GM12878 (cell line): ENCODE results near the gene TRIM7. TPM values are rescaled to one million over a fixed set of nuclear protein-coding genes. Genes with fewer than 3 reads are reported as not detected.
"Not testable (repeated sequence)": the region's sequence is repeated elsewhere in the genome, so short reads cannot be mapped to it uniquely, and the experiment has no call there.

Experiments
- ATAC-seq: fragments of 200-7000 bp; cut with Tn5 transposase; 3 replicates; pipeline ENCODE4 v1.9.1; 2020; ENCODE audit warnings: mild to moderate bottlenecking, moderate library complexity
- BruUV-seq: library from RNA; stranded (reverse); fragments of 400-500 nt; replicated peaks from 2 replicates; lab custom pipeline; 2021; lab: Mats Ljungman, UMichigan
- CTCF ChIA-PET: fragments of 300-600 bp; sonication (Branson Sonifier 250); formaldehyde crosslinking; extraction: SDS; loops from one replicate; lab custom pipeline; 2021; ENCODE audit warnings: inconsistent platforms; lab: Yijun Ruan, JAX
- POLR2A ChIA-PET: fragments of 350-600 bp; formaldehyde crosslinking; extraction: SDS; loops from one replicate; lab custom pipeline; 2021; ENCODE audit warnings: inconsistent platforms; lab: Charles Lee
- RAD21 ChIA-PET: fragments of 300-600 bp; sonication (Branson Sonifier 250); formaldehyde crosslinking; loops from one replicate; lab custom pipeline; 2023; ENCODE audit warnings: antibody characterized with exemption; ENCODE audit not compliant: unreplicated experiment; lab: Charles Lee
- SMC1A ChIA-PET: fragments of 300-600 bp; sonication (Branson Sonifier 250); formaldehyde crosslinking; loops from one replicate; lab custom pipeline; 2023; ENCODE audit not compliant: unreplicated experiment, uncharacterized antibody; lab: Charles Lee
- DNase-seq: peaks from one replicate; pipeline ENCODE4 v3.0.0-alpha.2; 2011; ENCODE audit warnings: low read depth, low spot score
- FAIRE-seq: peaks from 3 replicates; lab custom pipeline; 2011; peaks lifted over from hg19 to GRCh38; lab: Jason Lieb, UNC
- H2AFZ ChIP-seq: 2 replicates; pipeline ENCODE4 v1.6.0; 2011; ENCODE audit warnings: low read depth, low read length, control low read depth; ENCODE audit not compliant: control insufficient read depth
- H3K27ac ChIP-seq: 2 replicates; pipeline ENCODE4 v1.5.1; 2011; ENCODE audit warnings: control low read depth; ENCODE audit not compliant: control insufficient read depth, insufficient read depth
- H3K27me3 ChIP-seq, 2 experiments: replicated peaks in 1 of 2; 2 replicates each; pipeline versions ENCODE4 v1.6.0 to v1.6.1; 2011; ENCODE audit warnings: low read length in 1 of 2; ENCODE audit not compliant: control insufficient read depth in 2 of 2, insufficient read depth in 2 of 2
- H3K36me3 ChIP-seq, 2 experiments: 2 replicates each; pipeline ENCODE4 v1.5.1; 2011; ENCODE audit warnings: low read length in 1 of 2; ENCODE audit not compliant: control insufficient read depth in 2 of 2, insufficient read depth in 2 of 2
- H3K4me1 ChIP-seq: 2 replicates; pipeline ENCODE4 v1.6.1; 2011; ENCODE audit warnings: mild to moderate bottlenecking, low read length, moderate library complexity, mixed read lengths; ENCODE audit not compliant: control insufficient read depth, insufficient read depth
- H3K4me2 ChIP-seq: 2 replicates; pipeline ENCODE4 v1.6.0; 2011; ENCODE audit warnings: control low read depth; ENCODE audit not compliant: control insufficient read depth, insufficient read depth
- H3K4me3 ChIP-seq: fragments of 200-600 bp; sonication (generic); 2 replicates; pipeline ENCODE4 v1.5.1; 2016
- H3K79me2 ChIP-seq: 2 replicates; pipeline ENCODE4 v1.6.0; 2011; ENCODE audit warnings: low read length; ENCODE audit not compliant: control insufficient read depth, insufficient read depth
- H3K9ac ChIP-seq: 2 replicates; pipeline ENCODE4 v1.8.0; 2011; ENCODE audit warnings: low read length, control low read depth, mixed read lengths; ENCODE audit not compliant: control insufficient read depth, insufficient read depth
- H3K9me3 ChIP-seq: replicated peaks from 3 replicates; pipeline ENCODE4 v1.5.1; 2011; ENCODE audit warnings: mild to moderate bottlenecking, low read length; ENCODE audit not compliant: control insufficient read depth, insufficient read depth
- H4K20me1 ChIP-seq: 2 replicates; pipeline ENCODE4 v1.6.0; 2011; ENCODE audit not compliant: control insufficient read depth, insufficient read depth
- EGR1 ChIP-seq, 2 experiments: IDR thresholded peaks; 1 replicate in 1 of 2; 2 replicates in 1 of 2; pipeline ENCODE4 v1.6.1; 2011 to 2012; ENCODE audit warnings: low read depth in 2 of 2, low read length in 2 of 2, borderline replicate concordance in 1 of 2, mild to moderate bottlenecking in 1 of 2, moderate library complexity in 1 of 2
- HDGF ChIP-seq: fragments of 450-650 bp; IDR thresholded peaks from 2 replicates; pipeline ENCODE4 v1.6.1; 2016; ENCODE audit warnings: antibody characterized with exemption
- MYB ChIP-seq: fragments of 150-350 bp; IDR thresholded peaks from 2 replicates; pipeline ENCODE4 v1.6.1; 2014; ENCODE audit warnings: mild to moderate bottlenecking, low read depth, low read length, borderline replicate concordance
- TCF7 ChIP-seq: IDR thresholded peaks from 2 replicates; pipeline ENCODE4 v1.6.1; 2014; ENCODE audit warnings: antibody characterized with exemption, borderline replicate concordance
- WGBS: methylation state at CpG from one replicate; pipeline ENCODE4 v1.1.6; 2016; ENCODE audit warnings: low lambda C conversion rate; ENCODE audit not compliant: insufficient replicate concordance, insufficient coverage; ENCODE audit errors: missing lambda C conversion rate; 5-methylcytosine and 5-hydroxymethylcytosine counted together
- in situ Hi-C: fragments of 300-500 bp; cut with MboI; formaldehyde crosslinking; loops from 9 replicates; pipeline ENCODE4 v1.14.3; 2018; ENCODE audit warnings: mixed read lengths
- intact Hi-C: fragments of 100-400 bp; cut with micrococcal nuclease; formaldehyde crosslinking; loops from one replicate; pipeline ENCODE4 v1.14.2; 2022; ENCODE audit not compliant: unreplicated experiment
- polyA plus RNA-seq, 11 experiments: library from polyadenylated mRNA; depleted of rRNA in 4 of 11; unstranded in 6 of 11; stranded (reverse) in 5 of 11; fragments of >200 nt; fragmentation: Nextera tagmentation in 4 of 11; fragmentation: Illumina TruSeq in 1 of 11; extraction: Ambion mirVana in 4 of 11; extraction: Trizol in 1 of 11; gene quantifications; 1 replicate in 1 of 11; 2 replicates in 10 of 11; pipeline versions ENCODE4 v1.2.1 to v1.2.3, GENCODE V29; 2011 to 2016; ENCODE audit warnings: inconsistent platforms in 2 of 11, missing spikeins in 2 of 11, low read depth in 1 of 11
- total RNA-seq, 4 experiments: library from RNA; depleted of rRNA in 3 of 4; stranded (reverse); fragments of >200 nt in 3 of 4; fragmentation: Illumina TruSeq in 1 of 4; extraction: Trizol in 1 of 4; gene quantifications; 2 replicates each; pipeline versions ENCODE4 v1.2.1 to v1.2.3, GENCODE V29; 2013 to 2021

Gene TRIM7
- total and polyA plus RNA-seq, 10 of the 15 experiments (the other 5 are each of a cell fraction or from before 2014, with no cell fraction given) = 0.02 to 1.6 (median 0.41) TPM

- TF ChIP-seq TCF7 (no peak), HDGF (no peak), EGR1 (IDR thresholded peaks at IDR 0.05; ENCODE audit: borderline replicate concordance in 1 of 2, low read depth in 2 of 2, low read length in 2 of 2) (no peak), MYB (no peak)
Measured at GRCh38 chr5:181149355-181149754, 55.6 kb downstream of the TRIM7 start (continued).

- POLR2A ChIA-PET = interaction anchor here (0.6 kb wide), 1 partner anchor 77 kb away, joined by 8 read pairs; no protein-coding TSS in a partner anchor
- H3K27me3 ChIP-seq, intact Hi-C loops, H3K9me3 ChIP-seq, FAIRE-seq, H3K79me2 ChIP-seq, DNase-seq, H2AFZ ChIP-seq, H3K36me3 ChIP-seq, H3K4me3 ChIP-seq, H3K4me1 ChIP-seq, H3K27ac ChIP-seq, in situ Hi-C loops, BruUV-seq, ATAC-seq, H3K9ac ChIP-seq, H4K20me1 ChIP-seq, H3K4me2 ChIP-seq: not testable (repeated sequence)
- SMC1A ChIA-PET = interaction anchor here (1.2 kb wide), 1 partner anchor 10 kb away, joined by 3 read pairs; no protein-coding TSS in a partner anchor
- WGBS = 33% methylated on average over 7 of the region's 7 CpGs
- CTCF ChIA-PET = interaction anchor here (0.6 to 0.8 kb wide), 2 partner anchors 11 to 104 kb away, joined by 3 to 5 read pairs; no protein-coding TSS in a partner anchor
- RAD21 ChIA-PET = interaction anchor here (0.6 to 1.2 kb wide), 2 partner anchors 9 to 10 kb away, joined by 3 read pairs; no protein-coding TSS in a partner anchor
Measured at GRCh38 chr5:181146927-181147636, 57.9 kb downstream of the TRIM7 start, which contains the start of gene OR2V2. Gene OR2V2 (plus strand): TSS chr5:181147586. CDS start chr5:181154943, 7,357 bp downstream.
